MCF 10A (cell line): ENCODE data around the gene GRP. TPM values are rescaled to one million over a fixed set of nuclear protein-coding genes. Genes with fewer than 3 reads are reported as not detected.
A peak's percentile ranks its signal among the peaks of the same experiment; 100 is the strongest.

ENCODE experiments used
- BruUV-seq: library from RNA; stranded (reverse); fragments of 400-500 nt; replicated peaks from 2 replicates; lab custom pipeline; 2021; lab: Mats Ljungman, UMichigan
- CTCF ChIA-PET: fragments of 300-600 bp; sonication (Branson Sonifier 250); formaldehyde crosslinking; extraction: SDS; loops from one replicate; lab custom pipeline; 2021; ENCODE audit warnings: antibody characterized with exemption, inconsistent platforms; lab: Yijun Ruan, JAX
- POLR2A ChIA-PET: fragments of 300-600, 350-650 bp; sonication (Branson Sonifier 250); formaldehyde crosslinking; extraction: SDS; loops from one replicate; lab custom pipeline; 2020; ENCODE audit warnings: antibody characterized with exemption, inconsistent platforms; lab: Yijun Ruan, JAX
- DNase-seq: peaks from one replicate; pipeline ENCODE4 v3.0.0-alpha.2; 2018; ENCODE audit not compliant: unreplicated experiment
- H3K27ac Mint-ChIP-seq: one replicate; pipeline ENCODE4 v1.8.0; 2022; ENCODE audit warnings: mild to moderate bottlenecking, low read depth, mixed read lengths; ENCODE audit not compliant: unreplicated experiment
- H3K27me3 Mint-ChIP-seq: one replicate; pipeline ENCODE4 v1.8.0; 2022; ENCODE audit warnings: mixed read lengths; ENCODE audit not compliant: insufficient read depth, unreplicated experiment
- H3K36me3 Mint-ChIP-seq: one replicate; pipeline ENCODE4 v1.8.0; 2022; ENCODE audit warnings: mild to moderate bottlenecking, moderate library complexity, mixed read lengths; ENCODE audit not compliant: insufficient read depth, unreplicated experiment
- H3K4me1 Mint-ChIP-seq: one replicate; pipeline ENCODE4 v1.8.0; 2022; ENCODE audit warnings: mixed read lengths; ENCODE audit not compliant: insufficient read depth, unreplicated experiment
- H3K4me3 Mint-ChIP-seq: one replicate; pipeline ENCODE4 v1.8.0; 2022; ENCODE audit warnings: mild to moderate bottlenecking, moderate library complexity, mixed read lengths; ENCODE audit not compliant: unreplicated experiment
- H3K9me3 Mint-ChIP-seq: one replicate; pipeline ENCODE4 v1.8.0; 2022; ENCODE audit warnings: mixed read lengths; ENCODE audit not compliant: unreplicated experiment
- intact Hi-C: fragments of 100-400 bp; cut with micrococcal nuclease; formaldehyde crosslinking; loops from 2 replicates; pipeline ENCODE4 v1.14.1; 2022
- total RNA-seq: library from RNA; stranded (reverse); gene quantifications from 2 replicates; pipeline ENCODE4 v1.2.3, GENCODE V29; 2022
- TF ChIP-seq, protein P1 (sequence below): fragments of 200-600 bp; IDR thresholded peaks from one replicate; pipeline ENCODE4 v1.8.0; 2022; ENCODE audit warnings: antibody characterized with exemption, mild to moderate bottlenecking; ENCODE audit not compliant: unreplicated experiment

Gene GRP
- total RNA-seq, 1 experiment from 2014 or later, result not detected

DNA sequence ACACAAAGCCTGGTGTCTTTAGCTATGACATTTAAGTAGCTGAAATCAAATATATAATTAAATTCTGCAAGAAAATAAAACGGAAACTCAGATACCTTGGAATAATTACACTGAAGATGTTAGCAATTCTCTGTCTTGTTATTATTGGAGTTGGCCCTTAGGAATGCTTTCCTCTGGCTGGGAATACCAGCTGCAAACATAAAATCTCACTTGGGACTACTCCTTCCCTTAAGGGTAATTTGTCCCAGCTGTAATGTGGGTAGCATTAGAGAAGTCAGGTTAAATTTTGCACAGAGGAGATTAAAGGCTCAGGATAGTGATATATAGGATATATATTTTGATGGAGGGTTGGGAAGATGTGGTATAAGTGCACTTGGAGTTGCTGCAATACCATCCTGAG, 37.3 kb upstream of the GRP start:
- H3K27ac Mint-ChIP-seq, result no peak overlapping the region
- DNase-seq, result no peak
- H3K4me3 Mint-ChIP-seq, result no peak overlapping the region
- no peaks in the 10 kb centered on the region for H3K9me3 Mint-ChIP-seq
- no peaks in the 10 kb centered on the region for H3K36me3 Mint-ChIP-seq
- intact Hi-C loops, result no loop called here
- peaks cover 10% of the 10 kb centered on the region for H3K4me1 Mint-ChIP-seq
- TF ChIP-seq, protein P1, sequence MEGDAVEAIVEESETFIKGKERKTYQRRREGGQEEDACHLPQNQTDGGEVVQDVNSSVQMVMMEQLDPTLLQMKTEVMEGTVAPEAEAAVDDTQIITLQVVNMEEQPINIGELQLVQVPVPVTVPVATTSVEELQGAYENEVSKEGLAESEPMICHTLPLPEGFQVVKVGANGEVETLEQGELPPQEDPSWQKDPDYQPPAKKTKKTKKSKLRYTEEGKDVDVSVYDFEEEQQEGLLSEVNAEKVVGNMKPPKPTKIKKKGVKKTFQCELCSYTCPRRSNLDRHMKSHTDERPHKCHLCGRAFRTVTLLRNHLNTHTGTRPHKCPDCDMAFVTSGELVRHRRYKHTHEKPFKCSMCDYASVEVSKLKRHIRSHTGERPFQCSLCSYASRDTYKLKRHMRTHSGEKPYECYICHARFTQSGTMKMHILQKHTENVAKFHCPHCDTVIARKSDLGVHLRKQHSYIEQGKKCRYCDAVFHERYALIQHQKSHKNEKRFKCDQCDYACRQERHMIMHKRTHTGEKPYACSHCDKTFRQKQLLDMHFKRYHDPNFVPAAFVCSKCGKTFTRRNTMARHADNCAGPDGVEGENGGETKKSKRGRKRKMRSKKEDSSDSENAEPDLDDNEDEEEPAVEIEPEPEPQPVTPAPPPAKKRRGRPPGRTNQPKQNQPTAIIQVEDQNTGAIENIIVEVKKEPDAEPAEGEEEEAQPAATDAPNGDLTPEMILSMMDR, result no peak
- ChIA-PET POLR2A (interaction anchor here (1.2 kb wide), 1 partner anchor 512 kb away, joined by 3 read pairs; the partner anchor contains the start of gene MALT1), CTCF (interaction anchor here (1.3 kb wide), 1 partner anchor 14 kb away, joined by 3 read pairs; no protein-coding TSS in a partner anchor)
- no TSS peak for BruUV-seq
- H3K27me3 Mint-ChIP-seq, result no peaks in the 10 kb centered on the region

DNA sequence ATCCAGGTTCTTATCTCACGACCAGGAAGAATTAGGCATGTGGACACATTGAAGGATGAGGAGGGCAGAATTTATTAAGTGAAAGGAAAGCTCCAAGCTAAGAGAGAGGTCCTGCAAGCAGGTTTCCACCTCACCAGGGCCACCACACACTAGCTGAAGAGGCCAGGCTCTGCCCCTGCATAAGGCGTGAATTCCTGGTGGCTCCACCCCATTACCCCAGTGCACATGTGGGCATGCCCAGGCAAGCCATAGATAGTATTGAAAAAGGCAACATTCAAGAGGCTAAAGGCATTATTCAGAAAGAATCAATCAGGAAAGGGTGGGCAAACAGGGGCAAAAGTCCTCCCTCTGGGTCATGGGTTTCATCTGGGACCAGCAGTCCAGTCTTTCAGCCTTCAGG, 30.9 kb upstream of the GRP start:
- Mint-ChIP-seq H3K36me3 (no peaks in the 10 kb centered on the region), H3K9me3 (peaks cover 8% of the 10 kb centered on the region), H3K27ac (peak overlapping the region; percentile 75), H3K4me3 (no peak overlapping the region), H3K4me1 (peaks cover 14% of the 10 kb centered on the region), H3K27me3 (no peaks in the 10 kb centered on the region)
- no peak for DNase-seq
- no TSS peak for BruUV-seq
- ChIA-PET CTCF (interaction anchor here (1.0 kb wide), 1 partner anchor 11 kb away, joined by 4 read pairs; no protein-coding TSS in a partner anchor), POLR2A (no interaction called here)
- intact Hi-C loops, result no loop called here
- TF ChIP-seq, protein P1, result no peak

DNA sequence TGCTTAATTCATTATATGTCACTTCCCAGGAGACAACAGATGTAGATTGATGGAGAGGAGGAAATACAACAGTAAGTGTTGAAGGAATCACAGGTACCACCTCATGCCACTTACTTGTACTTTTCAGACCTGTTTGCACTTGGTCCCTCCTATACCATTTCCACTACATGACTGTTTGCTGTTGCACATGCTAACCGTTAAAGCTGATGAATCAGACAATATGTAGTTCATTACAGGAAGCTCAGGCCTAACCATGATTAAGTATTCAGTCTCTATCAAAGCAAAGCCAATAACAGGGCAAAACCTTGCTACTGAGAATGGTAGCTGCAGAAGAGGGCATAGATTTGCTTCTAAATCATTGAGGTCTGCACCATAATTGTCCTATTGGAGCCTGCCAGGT, 30.2 kb upstream of the GRP start:
- no peaks in the 10 kb centered on the region for H3K27me3 Mint-ChIP-seq
- H3K36me3 Mint-ChIP-seq, result no peaks in the 10 kb centered on the region
- intact Hi-C loops, result no loop called here
- peaks cover 14% of the 10 kb centered on the region for H3K4me1 Mint-ChIP-seq
- ChIA-PET CTCF (no interaction called here), POLR2A (no interaction called here)
- H3K9me3 Mint-ChIP-seq, result peaks cover 8% of the 10 kb centered on the region
- no TSS peak for BruUV-seq
- peak overlapping the region; percentile 75 for H3K27ac Mint-ChIP-seq
- H3K4me3 Mint-ChIP-seq, result no peak overlapping the region
- DNase-seq, result no peak
- TF ChIP-seq, protein P1, result no peak

DNA sequence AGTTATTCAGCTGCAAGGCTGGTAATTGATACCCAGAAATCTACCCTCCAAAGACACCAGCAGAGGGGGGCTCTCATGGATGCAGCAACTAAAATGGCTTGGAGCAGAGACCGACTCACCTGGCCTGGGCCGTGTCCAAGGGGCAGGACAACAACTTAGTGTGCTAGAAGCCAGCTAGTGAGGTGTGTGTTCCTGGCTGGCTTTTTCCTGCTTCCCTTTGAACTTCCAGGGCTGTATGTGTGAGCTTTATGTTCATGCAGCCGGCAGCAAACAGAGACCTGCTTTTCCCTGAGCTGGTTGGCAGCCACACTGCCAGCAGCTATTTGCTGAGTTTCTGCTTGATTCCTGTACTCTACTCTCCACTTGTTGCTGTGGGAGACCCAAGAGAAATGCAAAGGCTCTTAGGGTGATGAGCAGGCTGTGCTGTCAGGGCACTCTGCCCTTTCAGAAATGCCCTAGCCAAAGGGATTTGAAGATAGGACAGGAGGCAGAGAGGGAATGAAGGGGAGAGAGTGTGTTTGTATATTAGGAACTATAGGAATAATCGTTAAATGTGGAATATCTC, 23.7 kb upstream of the GRP start:
- no peaks in the 10 kb centered on the region for H3K9me3 Mint-ChIP-seq
- peaks cover 32% of the 10 kb centered on the region for H3K27me3 Mint-ChIP-seq
- DNase-seq, result no peak
- CTCF ChIA-PET, result interaction anchor here (0.9 kb wide), 1 partner anchor 13 kb away, joined by 3 read pairs; no protein-coding TSS in a partner anchor
- H3K4me3 Mint-ChIP-seq, result no peak overlapping the region
- TF ChIP-seq, protein P1, result no peak
- POLR2A ChIA-PET, result no interaction called here
- H3K4me1 Mint-ChIP-seq, result no peaks in the 10 kb centered on the region
- no peak overlapping the region for H3K27ac Mint-ChIP-seq
- intact Hi-C loops, result no loop called here
- no peaks in the 10 kb centered on the region for H3K36me3 Mint-ChIP-seq
- BruUV-seq, result no TSS peak
